Measurements from ENCODE around the gene OTOS. TPM values are rescaled to one million over a fixed set of nuclear protein-coding genes. Genes with fewer than 3 reads are reported as not detected.
A peak's percentile ranks its signal among the peaks of the same experiment; 100 is the strongest.

The OTOS gene
- total and polyA plus RNA-seq, 5 experiments from 2014 or later, result not detected

DNA sequence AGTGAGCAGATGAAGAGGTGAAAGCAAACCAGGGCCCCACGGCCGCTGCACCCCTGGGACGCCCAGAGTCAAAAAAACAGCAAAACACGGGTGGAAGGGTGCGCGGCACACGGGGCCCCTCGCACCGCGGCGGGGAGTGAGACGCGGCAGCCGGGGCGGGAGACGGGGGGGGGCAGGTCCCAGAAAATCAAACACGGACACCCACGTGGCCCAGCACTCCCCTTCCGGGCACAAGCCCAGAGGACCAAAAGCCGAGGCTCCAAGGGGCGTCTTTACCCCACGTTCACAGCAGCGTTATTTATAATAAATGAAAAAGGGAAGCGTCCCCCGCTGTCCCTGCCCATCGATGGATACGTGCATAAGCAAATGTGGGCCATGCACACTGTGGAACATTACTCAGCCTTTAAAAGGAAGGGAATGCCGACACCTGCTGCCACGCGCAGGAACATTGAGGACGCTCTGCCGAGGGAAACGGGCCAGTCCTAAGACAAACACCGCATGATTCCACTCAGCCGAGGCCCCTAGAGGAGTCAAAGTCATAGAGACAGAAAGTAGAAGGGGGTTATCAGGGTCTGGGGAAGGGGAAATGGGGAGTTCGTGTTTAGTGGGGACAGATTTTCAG, 3.7 kb downstream of the OTOS start:
- ATAC-seq, result peak; percentile 45 to 62
- Mint-ChIP-seq H3K27ac (peak overlapping the region; percentile 63 to 93 (median 88)), H3K4me1 (peaks cover 22 to 32% (median 31%) of the 10 kb centered on the region in 4 donors), H3K9me3 (peaks cover 0 to 2% (median 0%) of the 10 kb centered on the region in 9 donors), H3K27me3 (no peaks in the 10 kb centered on the region), H3K36me3 (peaks cover 0 to 26% (median 0%) of the 10 kb centered on the region in 3 donors), H3K4me3 (peak overlapping the region; percentile 82 to 96 (median 94))
- DNase-seq, result peak in 2 of 10 donors; percentile 10 to 20
- POLR2A ChIA-PET, result no interaction called here

DNA sequence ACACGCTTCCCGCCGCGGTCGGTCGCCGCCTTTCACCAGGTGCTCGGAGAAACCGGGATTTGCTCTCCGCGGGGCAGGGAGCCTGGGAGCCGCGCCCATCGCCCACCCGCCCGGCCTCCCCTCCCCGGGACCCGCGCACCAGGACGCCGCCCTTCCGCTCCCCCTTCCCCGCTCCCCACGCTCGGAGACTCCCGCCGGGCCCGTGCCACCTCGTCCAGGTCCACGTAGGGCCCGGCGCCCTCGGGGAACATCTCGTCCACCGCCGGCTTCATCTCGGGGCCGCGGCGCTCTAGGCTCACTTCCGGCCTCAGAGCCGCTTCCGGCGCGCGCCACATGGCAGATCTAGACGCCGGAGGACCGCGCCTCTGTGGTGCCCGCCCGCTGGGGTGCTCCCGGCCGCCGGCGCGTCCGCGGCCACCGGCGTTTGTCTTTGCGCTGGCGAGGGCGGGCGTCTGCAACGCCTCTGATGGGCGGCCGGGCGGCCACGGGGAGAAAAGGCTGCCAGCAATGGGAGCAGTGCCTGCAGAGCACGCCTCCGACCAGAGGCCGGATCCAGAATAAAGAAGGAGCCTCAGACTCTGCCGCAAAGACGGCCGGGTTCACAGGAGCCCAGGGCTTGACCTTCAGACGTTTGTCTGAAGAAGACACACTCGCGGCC, 4.3 kb downstream of the OTOS start, which contains the start of gene COPS9:
TSS of gene COPS9 (minus strand) at position 293 of the 658 bp plus-strand sequence. CDS start at position 272, 21 bp downstream.
- peak; percentile 96 to 97 for ATAC-seq
- Mint-ChIP-seq H3K36me3 (peaks cover 0 to 32% (median 3%) of the 10 kb centered on the region in 3 donors), H3K9me3 (peaks cover 0 to 2% (median 0%) of the 10 kb centered on the region in 9 donors), H3K27ac (peak within 1 kb of the TSS; percentile 88 to 95 (median 92)), H3K4me1 (peaks cover 24 to 32% (median 31%) of the 10 kb centered on the region in 4 donors), H3K4me3 (peak within 1 kb of the TSS; percentile 90 to 96 (median 94)), H3K27me3 (no peaks in the 10 kb centered on the region)
- POLR2A ChIA-PET, result no interaction called here
- DNase-seq, result peak; percentile 73 to 89 (median 85)

DNA sequence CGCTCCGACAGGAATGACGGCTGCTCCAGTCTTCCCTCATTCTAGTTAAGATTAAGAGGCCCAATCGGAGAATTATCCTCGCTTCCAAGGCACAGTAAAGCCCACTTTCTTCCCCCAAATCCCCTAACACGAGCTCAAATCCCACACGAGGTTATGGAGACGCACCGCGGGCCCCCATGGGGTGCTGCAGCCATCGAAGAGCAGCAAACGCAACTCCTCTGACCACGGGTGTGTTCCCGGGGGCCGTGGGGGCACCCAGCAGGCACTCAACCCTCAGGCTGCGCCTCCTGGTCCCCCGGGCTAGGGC, 4.8 kb downstream of the OTOS start:
- POLR2A ChIA-PET, result no interaction called here
- ATAC-seq (peak; percentile 27 to 29), DNase-seq (no peak)
- Mint-ChIP-seq H3K27me3 (no peaks in the 10 kb centered on the region), H3K9me3 (peaks cover 0 to 2% (median 0%) of the 10 kb centered on the region in 9 donors), H3K36me3 (peaks cover 0 to 37% (median 6%) of the 10 kb centered on the region in 3 donors), H3K27ac (peak overlapping the region; percentile 87 to 95 (median 92)), H3K4me3 (peak overlapping the region; percentile 90 to 96 (median 94)), H3K4me1 (peaks cover 24 to 32% (median 31%) of the 10 kb centered on the region in 4 donors)

DNA sequence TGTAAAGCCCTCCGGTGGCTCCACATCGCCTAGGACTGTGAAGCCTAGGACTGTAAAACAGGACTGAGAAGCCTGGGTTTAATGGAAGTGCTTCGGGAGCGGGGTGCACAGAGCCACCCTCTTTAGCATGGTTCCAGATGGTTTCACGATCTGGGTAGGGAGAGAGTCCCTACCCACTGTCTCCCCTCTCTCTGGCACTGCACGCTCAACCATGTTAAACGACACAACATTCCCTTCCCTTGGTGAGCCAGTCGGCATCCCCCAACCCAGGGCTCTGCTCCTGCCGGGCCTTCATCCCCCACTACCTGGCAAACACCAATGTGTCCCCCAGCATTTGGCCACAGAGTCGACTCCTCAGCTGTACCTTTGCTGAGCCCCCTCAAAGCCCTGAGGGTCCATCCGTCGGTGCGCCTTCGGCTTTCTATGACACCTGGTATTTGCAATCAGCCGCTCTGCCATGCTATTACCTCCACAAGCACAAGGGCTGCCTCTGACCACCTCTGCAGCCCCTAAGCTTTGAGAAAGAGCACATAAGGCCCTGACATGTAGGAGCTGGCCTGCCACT, 5.4 kb downstream of the OTOS start:
- DNase-seq (no peak), ATAC-seq (no peak)
- H3K27me3 Mint-ChIP-seq, result no peaks in the 10 kb centered on the region
- H3K4me3 Mint-ChIP-seq, result peak overlapping the region; percentile 90 to 96 (median 94)
- peaks cover 0 to 2% (median 0%) of the 10 kb centered on the region in 9 donors for H3K9me3 Mint-ChIP-seq
- peak overlapping the region; percentile 87 to 95 (median 92) for H3K27ac Mint-ChIP-seq
- POLR2A ChIA-PET, result interaction anchor here (0.6 kb wide), 1 partner anchor 109 kb away, joined by 4 read pairs; no protein-coding TSS in a partner anchor
- H3K36me3 Mint-ChIP-seq, result peaks cover 0 to 43% (median 11%) of the 10 kb centered on the region in 3 donors
- H3K4me1 Mint-ChIP-seq, result peaks cover 24 to 32% (median 31%) of the 10 kb centered on the region in 4 donors

DNA sequence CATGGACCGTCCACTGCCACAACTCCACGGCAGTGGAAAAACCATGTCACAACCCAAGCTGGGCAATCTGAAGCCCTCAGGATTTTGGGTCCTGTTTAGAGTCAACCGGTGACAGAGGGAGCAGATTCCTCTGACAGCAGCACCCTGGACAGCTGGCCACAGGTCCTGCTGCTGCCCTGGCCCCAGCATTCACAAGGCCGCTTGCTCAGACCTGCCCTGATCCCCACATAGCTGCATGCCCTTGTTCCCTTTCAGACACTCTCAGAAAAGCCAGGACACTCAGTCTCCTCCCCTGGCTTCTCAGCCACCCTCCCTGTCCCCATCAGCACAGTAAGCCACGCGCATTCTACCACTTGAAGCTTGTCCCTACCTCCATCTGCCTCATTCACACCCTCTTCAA, 6.0 kb downstream of the OTOS start:
- H3K9me3 Mint-ChIP-seq, result peaks cover 0 to 2% (median 0%) of the 10 kb centered on the region in 9 donors
- DNase-seq, result no peak
- H3K4me1 Mint-ChIP-seq, result peaks cover 24 to 32% (median 31%) of the 10 kb centered on the region in 4 donors
- ATAC-seq, result no peak
- POLR2A ChIA-PET, result interaction anchor here (0.6 kb wide), 1 partner anchor 109 kb away, joined by 4 read pairs; no protein-coding TSS in a partner anchor
- H3K4me3 Mint-ChIP-seq, result peak overlapping the region; percentile 19 to 96 (median 82)
- peaks cover 0 to 49% (median 17%) of the 10 kb centered on the region in 3 donors for H3K36me3 Mint-ChIP-seq
- peak overlapping the region in 7 of 10 donors; percentile 20 to 92 (median 60) for H3K27ac Mint-ChIP-seq
- no peaks in the 10 kb centered on the region for H3K27me3 Mint-ChIP-seq

DNA sequence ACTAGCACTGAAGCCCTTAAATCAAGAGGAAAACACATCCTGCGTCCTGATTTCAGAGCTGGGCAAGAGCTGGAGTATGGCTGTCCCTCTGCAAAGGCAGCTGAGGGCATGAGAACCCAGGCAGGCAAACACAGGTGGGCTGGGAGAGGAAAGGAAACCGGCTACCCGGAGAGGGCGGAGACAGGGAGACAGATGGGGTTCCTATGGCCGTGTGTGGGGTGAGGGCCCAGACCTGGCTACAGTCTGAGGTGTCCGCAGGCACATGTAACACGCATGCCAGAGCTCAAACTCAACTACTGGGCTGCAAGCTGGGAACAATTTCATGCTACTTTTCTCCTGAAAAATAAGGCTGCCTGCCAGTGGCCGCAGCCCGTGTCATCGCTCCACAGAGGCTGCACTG, 7.1 kb downstream of the OTOS start:
- POLR2A ChIA-PET, result no interaction called here
- H3K27me3 Mint-ChIP-seq, result no peaks in the 10 kb centered on the region
- H3K27ac Mint-ChIP-seq, result peak overlapping the region in 5 of 10 donors; percentile 15 to 66 (median 45)
- ATAC-seq (no peak), DNase-seq (no peak)
- peaks cover 24 to 32% (median 31%) of the 10 kb centered on the region in 4 donors for H3K4me1 Mint-ChIP-seq
- peaks cover 0 to 2% (median 0%) of the 10 kb centered on the region in 9 donors for H3K9me3 Mint-ChIP-seq
- H3K4me3 Mint-ChIP-seq, result peak overlapping the region in 9 of 10 donors; percentile 15 to 80 (median 45)
- H3K36me3 Mint-ChIP-seq, result peaks cover 0 to 50% (median 18%) of the 10 kb centered on the region in 3 donors

DNA sequence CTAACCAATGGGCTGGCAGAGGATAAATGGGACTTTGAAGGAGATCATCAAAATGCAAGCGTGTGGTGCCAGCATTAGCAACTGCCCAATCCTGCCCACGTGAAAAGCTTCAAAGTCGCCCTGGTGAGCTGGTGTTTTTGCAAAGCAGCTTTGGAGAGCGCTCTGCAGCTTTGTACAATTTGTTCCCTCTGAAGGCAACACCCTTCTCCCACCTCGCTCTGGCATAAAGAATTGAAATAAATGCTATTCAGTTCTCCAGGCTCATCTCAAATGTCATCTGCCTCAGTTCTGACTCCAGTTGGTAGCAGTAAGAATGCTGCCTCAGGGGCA, 7.8 kb downstream of the OTOS start:
- POLR2A ChIA-PET, result no interaction called here
- ATAC-seq (no peak), DNase-seq (no peak)
- Mint-ChIP-seq H3K4me1 (peaks cover 24 to 32% (median 30%) of the 10 kb centered on the region in 4 donors), H3K9me3 (no peaks in the 10 kb centered on the region), H3K36me3 (peaks cover 0 to 56% (median 26%) of the 10 kb centered on the region in 3 donors), H3K27ac (peak overlapping the region in 1 of 10 donors; percentile 45), H3K4me3 (no peak overlapping the region), H3K27me3 (no peaks in the 10 kb centered on the region)

DNA sequence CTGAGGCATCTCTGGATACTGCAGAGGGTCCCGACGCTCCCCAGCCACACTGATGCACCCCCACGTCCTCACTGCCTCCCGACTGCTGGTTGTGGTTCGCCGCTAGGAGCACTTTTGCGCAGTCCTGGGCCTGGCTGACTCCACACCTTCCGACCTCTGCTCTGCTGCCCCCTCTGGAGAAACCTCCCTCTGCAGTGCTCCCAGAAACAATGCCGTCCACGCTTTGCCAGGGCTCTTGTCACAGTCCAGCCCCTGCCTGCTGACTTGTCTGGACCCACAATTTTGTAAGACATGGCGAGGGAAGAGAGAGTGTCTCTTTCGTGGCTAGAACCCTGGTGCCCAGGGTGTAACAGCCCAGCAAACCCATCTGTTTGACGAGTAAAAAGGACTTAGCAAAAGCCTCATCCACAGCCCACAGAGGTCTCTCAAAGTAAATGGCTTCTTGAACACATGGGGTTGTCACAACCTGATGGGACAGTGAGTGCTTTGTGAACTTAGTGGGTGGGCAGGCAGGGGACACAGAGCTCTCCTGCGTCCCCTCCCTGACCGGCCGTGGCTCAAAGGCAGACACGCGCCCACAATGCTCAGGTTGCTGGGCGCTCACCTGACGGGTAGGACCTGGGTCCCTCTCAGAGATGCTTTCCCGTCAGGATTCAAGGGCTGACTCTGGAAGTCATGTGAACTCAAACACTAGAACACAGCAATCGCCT, 8.4 kb downstream of the OTOS start:
- Mint-ChIP-seq H3K27me3 (no peaks in the 10 kb centered on the region), H3K36me3 (peaks cover 0 to 56% (median 26%) of the 10 kb centered on the region in 3 donors), H3K27ac (peak overlapping the region in 1 of 10 donors; percentile 20), H3K4me1 (peaks cover 23 to 29% (median 27%) of the 10 kb centered on the region in 4 donors), H3K9me3 (no peaks in the 10 kb centered on the region), H3K4me3 (peak overlapping the region in 1 of 10 donors; percentile 67)
- DNase-seq, result no peak
- no peak for ATAC-seq
- POLR2A ChIA-PET, result no interaction called here

DNA sequence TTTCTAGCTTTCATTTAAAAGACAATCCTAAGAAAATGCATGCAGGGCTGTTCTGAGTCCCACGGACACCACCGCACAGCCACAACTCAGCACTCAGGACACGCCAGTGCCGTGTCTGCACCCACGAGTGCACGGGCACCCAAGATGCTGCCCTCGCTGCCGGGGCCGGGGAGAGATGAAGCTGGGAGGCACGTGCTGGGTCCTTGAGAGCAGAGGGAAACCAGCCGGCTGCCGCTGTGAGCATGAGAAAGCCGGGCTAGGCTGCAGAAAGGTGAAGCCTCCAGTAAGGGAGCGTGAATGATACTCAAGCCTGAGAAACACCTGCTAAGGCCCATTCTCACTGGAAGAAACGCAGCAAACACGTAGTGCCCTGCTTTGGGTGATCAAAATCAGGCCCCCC, 9.2 kb downstream of the OTOS start:
- Mint-ChIP-seq H3K4me1 (peaks cover 20 to 24% (median 22%) of the 10 kb centered on the region in 4 donors), H3K36me3 (peaks cover 0 to 61% (median 26%) of the 10 kb centered on the region in 3 donors), H3K27me3 (no peaks in the 10 kb centered on the region), H3K9me3 (no peaks in the 10 kb centered on the region), H3K4me3 (no peak overlapping the region), H3K27ac (peak overlapping the region in 2 of 10 donors; percentile 46 to 71)
- POLR2A ChIA-PET, result no interaction called here
- DNase-seq, result no peak
- ATAC-seq, result no peak

DNA sequence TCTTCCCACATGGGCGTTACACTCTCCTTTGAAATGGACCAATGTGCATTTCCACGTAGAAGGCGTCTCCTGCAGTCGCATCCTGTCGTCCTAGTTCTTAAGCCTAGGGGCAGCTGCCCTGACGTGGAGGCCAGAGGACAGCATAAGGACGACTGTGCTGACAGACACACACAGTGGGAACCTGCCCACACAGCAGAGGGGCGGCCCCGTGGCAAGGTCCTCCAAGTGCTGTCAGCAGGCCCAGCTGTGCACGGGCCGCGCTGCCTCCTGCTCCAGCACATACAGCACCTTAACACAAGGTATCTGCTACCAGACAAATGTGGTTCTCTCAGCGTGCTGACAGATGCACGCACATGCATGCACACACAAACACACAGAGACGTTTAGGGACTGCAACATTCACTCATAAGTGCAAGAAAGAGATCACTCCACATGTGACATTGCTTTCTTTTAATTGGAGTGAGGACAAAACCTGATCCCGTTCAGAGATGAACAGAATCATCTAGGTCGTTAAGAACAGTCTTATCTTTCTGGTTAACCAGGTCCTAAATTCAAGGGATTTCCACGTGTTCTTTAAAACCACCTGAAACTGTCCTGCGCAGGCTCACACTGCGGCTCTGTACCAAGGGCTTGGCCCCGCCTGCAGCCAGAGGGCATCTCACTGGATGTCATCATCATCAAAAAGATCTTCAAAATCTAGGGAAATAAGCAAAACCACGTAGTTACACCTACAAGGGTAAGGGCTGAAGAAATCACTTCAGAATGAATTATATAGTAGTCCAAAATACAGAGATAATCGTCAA, 9.9 kb downstream of the OTOS start:
- Mint-ChIP-seq H3K4me1 (peaks cover 15 to 22% (median 20%) of the 10 kb centered on the region in 4 donors), H3K27ac (peak overlapping the region in 3 of 10 donors; percentile 21 to 71 (median 46)), H3K27me3 (no peaks in the 10 kb centered on the region), H3K9me3 (no peaks in the 10 kb centered on the region), H3K4me3 (peak overlapping the region in 1 of 10 donors; percentile 20), H3K36me3 (peaks cover 0 to 66% (median 30%) of the 10 kb centered on the region in 3 donors)
- DNase-seq, result no peak
- ATAC-seq, result no peak
- POLR2A ChIA-PET, result no interaction called here

DNA sequence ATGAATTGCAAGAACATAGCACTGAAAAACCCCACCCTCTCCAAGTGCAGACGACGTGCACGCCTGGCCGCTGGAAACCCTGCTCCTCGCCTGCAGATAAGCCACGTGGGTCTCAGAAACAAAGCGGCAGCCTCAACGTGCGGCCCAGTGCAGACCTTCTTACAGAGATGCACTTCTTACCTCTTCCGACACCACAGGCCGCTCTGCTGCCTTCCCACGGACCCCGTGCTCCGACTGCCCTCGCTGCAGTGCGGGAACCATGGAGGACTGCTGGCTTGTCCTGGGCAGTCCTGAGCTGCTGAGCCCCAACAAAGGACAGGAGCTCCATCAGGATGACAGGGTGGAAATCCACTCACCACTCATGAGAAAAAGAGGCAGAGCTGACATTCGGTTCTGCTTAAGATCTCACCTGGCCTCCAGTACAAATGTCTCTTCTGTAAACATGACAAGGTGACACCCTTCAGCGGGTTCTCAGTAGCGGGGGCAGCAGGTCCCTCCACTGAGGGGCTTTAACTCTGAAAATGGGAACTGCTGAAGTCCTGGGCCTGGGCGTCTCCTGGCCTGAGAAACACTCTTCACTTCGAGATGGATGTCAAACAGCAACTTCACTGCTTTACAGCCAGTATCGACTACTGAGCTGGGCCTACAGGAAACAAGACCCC, 10.6 kb downstream of the OTOS start:
- Mint-ChIP-seq H3K9me3 (no peaks in the 10 kb centered on the region), H3K27ac (peak overlapping the region in 3 of 10 donors; percentile 24 to 37 (median 25)), H3K4me3 (no peak overlapping the region), H3K4me1 (peaks cover 7 to 14% (median 13%) of the 10 kb centered on the region in 4 donors), H3K27me3 (no peaks in the 10 kb centered on the region), H3K36me3 (peaks cover 0 to 68% (median 30%) of the 10 kb centered on the region in 3 donors)
- no peak for ATAC-seq
- no peak for DNase-seq
- POLR2A ChIA-PET, result no interaction called here

All from naive thymus-derived CD8-positive, alpha-beta T cell (primary cell).